H9 (cell line): ENCODE measurements around the gene PEX10. TPM values are rescaled to one million over a fixed set of nuclear protein-coding genes. Genes with fewer than 3 reads are reported as not detected.

Source experiments
- DNase-seq: peaks from one replicate; pipeline ENCODE4 v3.0.0-alpha.2; 2017
- H2AFZ ChIP-seq: one replicate; pipeline ENCODE4 v1.6.1; 2013; ENCODE audit warnings: mild to moderate bottlenecking, low read length, control low read depth, moderate library complexity
- H2AK5ac ChIP-seq: 2 replicates; pipeline ENCODE4 v1.6.1; 2013; ENCODE audit warnings: low read length, control low read depth, mixed read lengths; ENCODE audit not compliant: insufficient read length
- H2BK120ac ChIP-seq: one replicate; pipeline ENCODE4 v1.6.1; 2013; ENCODE audit warnings: low read depth, mild to moderate bottlenecking, low read length, control low read depth, inconsistent platforms; ENCODE audit not compliant: poor library complexity, severe bottlenecking
- H2BK12ac ChIP-seq: 2 replicates; pipeline ENCODE4 v1.6.1; 2013; ENCODE audit warnings: low read length, control low read depth, mixed read lengths, low read depth; ENCODE audit not compliant: insufficient read length
- H2BK15ac ChIP-seq: 2 replicates; pipeline ENCODE4 v1.6.1; 2013; ENCODE audit warnings: low read depth, low read length, control low read depth
- H2BK20ac ChIP-seq: one replicate; pipeline ENCODE4 v1.6.1; 2013; ENCODE audit warnings: low read depth, mild to moderate bottlenecking, low read length, control low read depth, inconsistent platforms; ENCODE audit not compliant: poor library complexity, severe bottlenecking
- H2BK5ac ChIP-seq: 2 replicates; pipeline ENCODE4 v1.6.1; 2013; ENCODE audit warnings: low read length, control low read depth, mixed read lengths; ENCODE audit not compliant: insufficient read length
- H3K14ac ChIP-seq: 2 replicates; pipeline ENCODE4 v1.6.1; 2013; ENCODE audit warnings: low read length, control low read depth; ENCODE audit not compliant: insufficient read depth
- H3K18ac ChIP-seq: 2 replicates; pipeline ENCODE4 v1.6.1; 2013; ENCODE audit warnings: low read depth, mild to moderate bottlenecking, mixed read lengths, low read length, control low read depth; ENCODE audit not compliant: insufficient read length
- H3K23ac ChIP-seq: 2 replicates; pipeline ENCODE4 v1.6.1; 2013; ENCODE audit warnings: low read length, control low read depth, mixed read lengths, low read depth; ENCODE audit not compliant: insufficient read length
- H3K23me2 ChIP-seq: 2 replicates; pipeline ENCODE4 v1.6.1; 2013; ENCODE audit warnings: low read depth, mild to moderate bottlenecking, mixed read lengths, low read length, control low read depth; ENCODE audit not compliant: insufficient read length, poor library complexity, severe bottlenecking
- H3K27ac ChIP-seq: 2 replicates; pipeline ENCODE4 v1.5.1; 2013; ENCODE audit warnings: low read length, control low read depth, mixed read lengths, low read depth; ENCODE audit not compliant: insufficient read length
- H3K27me3 ChIP-seq: 2 replicates; pipeline ENCODE4 v1.6.1; 2013; ENCODE audit warnings: low read length, control low read depth, inconsistent platforms; ENCODE audit not compliant: insufficient read depth
- H3K4ac ChIP-seq: 2 replicates; pipeline ENCODE4 v1.6.1; 2013; ENCODE audit warnings: low read depth, mild to moderate bottlenecking, control low read depth, inconsistent platforms, low read length, moderate library complexity
- H3K4me1 ChIP-seq: 2 replicates; pipeline ENCODE4 v1.6.1; 2013; ENCODE audit warnings: low read length, control low read depth, inconsistent platforms; ENCODE audit not compliant: insufficient read depth
- H3K4me2 ChIP-seq: 2 replicates; pipeline ENCODE4 v1.6.1; 2013; ENCODE audit warnings: low read length, control low read depth, mixed read lengths; ENCODE audit not compliant: insufficient read length, insufficient read depth
- H3K56ac ChIP-seq: 2 replicates; pipeline ENCODE4 v1.6.1; 2013; ENCODE audit warnings: low read depth, mild to moderate bottlenecking, mixed read lengths, low read length, control low read depth; ENCODE audit not compliant: insufficient read length
- H3K79me1 ChIP-seq: 2 replicates; pipeline ENCODE4 v1.6.1; 2013; ENCODE audit warnings: low read depth, mild to moderate bottlenecking, moderate library complexity, low read length, control low read depth, inconsistent platforms; ENCODE audit not compliant: insufficient read depth, poor library complexity, severe bottlenecking
- H3K79me2 ChIP-seq: 2 replicates; pipeline ENCODE4 v1.6.1; 2013; ENCODE audit warnings: low read length, control low read depth, inconsistent platforms; ENCODE audit not compliant: insufficient read depth
- H3K9ac ChIP-seq: 2 replicates; pipeline ENCODE4 v1.6.1; 2013; ENCODE audit warnings: low read length, control low read depth, mixed read lengths; ENCODE audit not compliant: insufficient read length; ENCODE audit errors: extremely low read depth
- H3K9me3 ChIP-seq: one replicate; pipeline ENCODE4 v1.6.1; 2013; ENCODE audit warnings: low read depth, low read length, inconsistent platforms; ENCODE audit not compliant: control insufficient read depth
- H3T11ph ChIP-seq: one replicate; pipeline ENCODE4 v1.6.1; 2013; ENCODE audit warnings: mild to moderate bottlenecking, low read length, control low read depth, inconsistent platforms
- H4K20me1 ChIP-seq: one replicate; pipeline ENCODE4 v1.6.1; 2013; ENCODE audit not compliant: control insufficient read depth, insufficient read length, insufficient read depth
- H4K5ac ChIP-seq: 2 replicates; pipeline ENCODE4 v1.6.1; 2013; ENCODE audit warnings: low read depth, mild to moderate bottlenecking, mixed read lengths, low read length, control low read depth; ENCODE audit not compliant: insufficient read length
- H4K8ac ChIP-seq: replicated peaks from 2 replicates; pipeline ENCODE4 v1.6.1; 2013; ENCODE audit warnings: low read length, control low read depth, mixed read lengths, low read depth; ENCODE audit not compliant: insufficient read length
- H4K91ac ChIP-seq: 2 replicates; pipeline ENCODE4 v1.6.1; 2013; ENCODE audit warnings: low read depth, mild to moderate bottlenecking, moderate library complexity, mixed read lengths, low read length, control low read depth; ENCODE audit not compliant: insufficient read length
- H3K27ac Mint-ChIP-seq, 3 experiments: 2 replicates in 2 of 3; 3 replicates in 1 of 3; pipeline ENCODE4 v1.8.0; 2020 to 2021; ENCODE audit warnings: mixed read lengths in 3 of 3, mild to moderate bottlenecking in 1 of 3, moderate library complexity in 1 of 3
- H3K27me3 Mint-ChIP-seq: 2 replicates; pipeline ENCODE4 v1.8.0; 2021; ENCODE audit warnings: low read depth, mild to moderate bottlenecking, moderate library complexity, mixed read lengths
- H3K36me3 Mint-ChIP-seq, 3 experiments: 2 replicates in 2 of 3; 3 replicates in 1 of 3; pipeline ENCODE4 v1.8.0; 2020 to 2021; ENCODE audit warnings: low read depth in 3 of 3, mixed read lengths in 3 of 3; ENCODE audit not compliant: insufficient read depth in 1 of 3
- H3K4me1 Mint-ChIP-seq, 2 experiments: 2 replicates each; pipeline ENCODE4 v1.8.0; 2020; ENCODE audit warnings: mixed read lengths in 2 of 2
- H3K4me3 Mint-ChIP-seq, 2 experiments: 2 replicates in 1 of 2; 3 replicates in 1 of 2; pipeline ENCODE4 v1.8.0; 2020 to 2021; ENCODE audit warnings: mild to moderate bottlenecking in 2 of 2, mixed read lengths in 2 of 2, moderate library complexity in 1 of 2
- H3K9me3 Mint-ChIP-seq, 2 experiments: 2 replicates in 1 of 2; 3 replicates in 1 of 2; pipeline ENCODE4 v1.8.0; 2020; ENCODE audit warnings: mild to moderate bottlenecking in 2 of 2, mixed read lengths in 2 of 2, moderate library complexity in 1 of 2
- CTCF ChIP-seq: fragments of 200-600 bp; sonication (generic); conservative IDR thresholded peaks from 3 replicates; pipeline ENCODE4 v1.8.0; 2021; ENCODE audit warnings: antibody characterized with exemption, mild to moderate bottlenecking
- WGBS: extraction: QIAGEN DNeasy Blood & Tissue Kit; methylation state at CpG from one replicate; pipeline ENCODE4 v1.1.7; 2013; ENCODE audit warnings: missing lambda C conversion rate, low lambda C conversion rate, mixed read lengths; ENCODE audit not compliant: insufficient read length; ENCODE audit errors: extremely low coverage; 5-methylcytosine and 5-hydroxymethylcytosine counted together
- total RNA-seq: library from RNA; stranded (reverse); gene quantifications from 2 replicates; pipeline ENCODE4 v1.2.1, GENCODE V29; 2021

Gene PEX10
- total RNA-seq, 1 experiment from 2014 or later: 34.4 TPM

GRCh38 chr1:2378956-2379732 lies 33.2 kb downstream of the PEX10 start:
- Histone ChIP-seq H4K8ac (no peak overlapping the region), H2AK5ac (no peak overlapping the region), H3K79me1 (no peaks in the 10 kb centered on the region), H3T11ph (no peak overlapping the region), H3K23ac (no peak overlapping the region), H3K9me3 (no peaks in the 10 kb centered on the region), H3K4ac (no peak overlapping the region), H4K91ac (no peak overlapping the region), H3K14ac (no peak overlapping the region; the same call in 1 of the 2 replicates), H4K5ac (no peak overlapping the region), H2BK5ac (no peak overlapping the region), H4K20me1 (no peaks in the 10 kb centered on the region), H3K4me2 (no peak overlapping the region), H3K23me2 (no peaks in the 10 kb centered on the region), H3K18ac (no peak overlapping the region), H2BK12ac (no peak overlapping the region), H2BK20ac (no peak overlapping the region), H3K79me2 (no peaks in the 10 kb centered on the region), H3K9ac (no peak overlapping the region), H3K27ac (no peak overlapping the region), H3K27me3 (no peaks in the 10 kb centered on the region), H3K56ac (no peak overlapping the region), H2BK120ac (no peak overlapping the region), H2BK15ac (no peak overlapping the region), H3K4me1 (no peaks in the 10 kb centered on the region), H2AFZ (no peak overlapping the region)
- DNase-seq: no peak
- Mint-ChIP-seq H3K27me3 (no peaks in the 10 kb centered on the region; the same call in none of the 2 replicates), H3K9me3 (no peaks in the 10 kb centered on the region), H3K4me1 (peaks cover under 1 to 2% of the 10 kb centered on the region in 2 experiments; a peak in 1 of 4 replicates), H3K27ac (peak overlapping the region in 2 of 3 experiments; percentile 44 to 68; a peak in 2 of 7 replicates), H3K36me3 (no peaks in the 10 kb centered on the region; a peak in 1 of 7 replicates), H3K4me3 (no peak overlapping the region)
- no CpG with 5 or more reads among the region's 18 CpGs for WGBS
- TF ChIP-seq CTCF: no peak
